ENCODE data around the gene SEL1L. TPM values are rescaled to one million over a fixed set of nuclear protein-coding genes. Genes with fewer than 3 reads are reported as not detected.
A peak's percentile ranks its signal among the peaks of the same experiment; 100 is the strongest.
"Not testable (repeated sequence)": the region's sequence is repeated elsewhere in the genome, so short reads cannot be mapped to it uniquely, and the experiment has no call there.

Gene SEL1L
- total RNA-seq, 2 experiments from 2014 or later, result 39.0 to 57.4 TPM

DNA sequence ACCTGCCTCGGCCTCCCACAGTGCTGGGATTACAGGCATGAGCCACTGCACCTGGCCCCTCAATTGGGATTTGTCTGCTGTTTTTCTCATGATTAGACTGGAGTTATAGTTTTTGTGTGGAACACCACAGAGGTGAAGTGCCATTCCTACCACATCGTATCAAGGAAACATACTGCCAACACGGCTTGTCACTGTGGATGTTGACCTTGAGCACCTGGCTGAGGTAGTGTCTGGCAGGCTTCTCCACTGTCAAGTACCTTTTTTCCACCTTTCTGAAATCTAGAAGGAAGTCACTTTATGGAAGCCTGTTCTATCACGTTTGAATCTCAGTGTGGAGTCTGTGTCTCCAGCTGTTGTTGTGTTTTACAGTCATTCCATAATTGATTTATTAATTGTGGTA, 21.4 kb upstream of the SEL1L start:
- Mint-ChIP-seq H3K9me3 (ENCODE audit: low read depth) (no peaks in the 10 kb centered on the region), H3K4me3 (no peak overlapping the region), H3K4me1 (peaks cover 10% of the 10 kb centered on the region), H3K27ac (no peak overlapping the region), H3K36me3 (ENCODE audit: low read depth) (no peaks in the 10 kb centered on the region), H3K27me3 (peaks cover 7% of the 10 kb centered on the region)
- ATAC-seq, result no peak
- ChIA-PET POLR2A (no interaction called here), CTCF (no interaction called here)
- no peak for DNase-seq
- intact Hi-C loops (cut with DNase I, micrococcal nuclease), result no loop called here

DNA sequence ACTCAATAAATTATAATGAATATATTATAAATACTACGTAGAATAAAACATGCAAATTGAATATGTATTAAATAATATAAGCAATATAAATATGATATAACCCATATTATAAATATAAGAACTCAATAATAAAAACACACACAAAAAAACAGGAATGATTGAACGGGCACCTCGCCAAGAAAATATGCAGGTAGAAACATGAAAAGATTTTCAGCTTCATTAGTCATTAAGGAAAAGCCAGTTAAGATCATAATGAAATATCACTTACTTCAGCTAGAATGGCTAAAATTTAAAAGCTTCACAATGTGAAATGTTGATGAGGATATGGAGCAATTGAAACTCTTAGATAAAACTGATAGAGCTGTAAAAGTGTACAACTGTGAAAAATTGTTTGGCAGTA, 17.8 kb upstream of the SEL1L start:
- Mint-ChIP-seq H3K9me3 (ENCODE audit: low read depth) (no peaks in the 10 kb centered on the region), H3K4me1 (peaks cover 13% of the 10 kb centered on the region), H3K4me3 (no peak overlapping the region), H3K27ac (no peak overlapping the region), H3K36me3 (ENCODE audit: low read depth) (no peaks in the 10 kb centered on the region), H3K27me3 (peaks cover 11% of the 10 kb centered on the region)
- ChIA-PET CTCF (interaction anchor here (1.1 kb wide), 1 partner anchor 12 kb away, joined by 4 read pairs; no protein-coding TSS in a partner anchor), POLR2A (no interaction called here)
- DNase-seq (no peak), ATAC-seq (no peak)
- intact Hi-C loops (cut with DNase I, micrococcal nuclease), result no loop called here

DNA sequence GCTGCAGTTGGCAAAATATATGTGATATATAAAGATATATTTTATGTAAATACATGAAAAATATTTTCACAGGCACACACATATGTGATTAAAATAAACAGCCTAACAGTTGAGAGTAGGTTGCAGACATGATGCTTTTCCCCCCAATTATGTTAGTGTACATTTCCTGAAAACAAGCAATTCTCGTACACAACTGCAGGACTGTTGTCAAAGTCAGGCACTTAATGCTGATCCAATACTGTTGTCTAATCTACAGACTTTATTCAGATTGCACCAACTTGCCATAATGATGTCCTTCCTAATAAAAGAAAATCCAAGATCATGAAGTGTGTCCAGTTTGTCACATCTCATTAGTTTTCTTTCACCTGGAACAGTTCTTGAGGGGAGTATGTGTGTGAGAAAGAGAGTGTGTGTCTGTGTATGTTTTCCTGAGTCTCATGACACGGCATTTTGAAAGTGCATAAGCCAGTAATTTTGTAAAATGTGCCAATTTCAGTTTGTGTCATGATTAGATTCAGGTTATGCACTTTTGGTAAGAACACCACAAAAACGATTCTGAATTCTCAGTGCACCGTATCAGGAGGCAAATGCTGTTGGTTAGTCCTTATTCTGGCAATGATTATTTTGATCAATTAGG, 16.5 kb upstream of the SEL1L start:
- Mint-ChIP-seq H3K27me3 (peaks cover 11% of the 10 kb centered on the region), H3K4me3 (no peak overlapping the region), H3K9me3 (ENCODE audit: low read depth) (no peaks in the 10 kb centered on the region), H3K27ac (no peak overlapping the region), H3K36me3 (ENCODE audit: low read depth) (no peaks in the 10 kb centered on the region), H3K4me1 (peaks cover 13% of the 10 kb centered on the region)
- ChIA-PET CTCF (no interaction called here), POLR2A (no interaction called here)
- intact Hi-C loops (cut with DNase I, micrococcal nuclease), result no loop called here
- ATAC-seq (peak; percentile 95), DNase-seq (peak; percentile 8)

DNA sequence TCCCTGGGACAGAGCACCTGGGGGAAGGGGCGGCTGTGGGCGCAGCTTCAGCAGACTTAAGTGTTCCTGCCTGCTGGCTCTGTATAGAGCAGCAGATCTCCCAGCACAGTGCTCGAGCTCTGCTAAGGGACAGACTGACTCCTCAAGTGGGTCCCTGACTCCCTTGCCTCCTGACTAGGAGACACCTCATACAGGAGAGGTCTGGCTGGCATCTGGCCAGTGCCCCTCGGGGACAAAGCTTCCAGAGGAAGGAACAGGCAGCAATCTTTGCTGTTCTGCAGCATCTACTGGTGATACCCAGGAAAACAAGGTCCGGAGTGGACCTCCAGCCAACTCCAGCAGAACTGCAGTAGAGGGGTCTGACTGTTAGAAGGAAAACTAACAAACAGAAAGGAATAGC, 7.6 kb upstream of the SEL1L start:
- H3K27ac Mint-ChIP-seq; H3K9me3 Mint-ChIP-seq (ENCODE audit: low read depth); intact Hi-C loops (cut with DNase I, micrococcal nuclease); DNase-seq; ATAC-seq; H3K4me1 Mint-ChIP-seq; H3K36me3 Mint-ChIP-seq (ENCODE audit: low read depth); H3K4me3 Mint-ChIP-seq; POLR2A ChIA-PET; CTCF ChIA-PET: not testable (repeated sequence)
- peaks cover 24% of the 10 kb centered on the region for H3K27me3 Mint-ChIP-seq

GRCh38 chr14:81537193-81537592, 3.5 kb upstream of the SEL1L start:
- no peak overlapping the region for H3K4me3 Mint-ChIP-seq
- POLR2A ChIA-PET, result no interaction called here

GRCh38 chr14:81536241-81536771, 2.7 kb upstream of the SEL1L start:
- ChIA-PET POLR2A (no interaction called here), CTCF (interaction anchor here (1.1 kb wide), 1 partner anchor 60 kb away, joined by 4 read pairs; no protein-coding TSS in a partner anchor)
- Mint-ChIP-seq H3K36me3 (ENCODE audit: low read depth) (peaks cover 2% of the 10 kb centered on the region), H3K27ac (no peak overlapping the region), H3K9me3 (ENCODE audit: low read depth) (peaks cover 4% of the 10 kb centered on the region), H3K27me3 (peaks cover 8% of the 10 kb centered on the region), H3K4me1 (peaks cover 33% of the 10 kb centered on the region), H3K4me3 (no peak overlapping the region)
- no peak for DNase-seq
- no peak for ATAC-seq
- intact Hi-C loops (cut with DNase I, micrococcal nuclease), result loop anchor here in 1 of 2 experiments (10.0 kb wide), 1 partner anchor 592 kb away; the partner anchor contains the start of gene CEP128

More at GRCh38 chr14:81537193-81537592, 3.5 kb upstream of the SEL1L start:
- no peak for DNase-seq
- Mint-ChIP-seq H3K36me3 (ENCODE audit: low read depth) (peaks cover under 1% of the 10 kb centered on the region), H3K9me3 (ENCODE audit: low read depth) (peaks cover 4% of the 10 kb centered on the region), H3K27me3 (peaks cover 14% of the 10 kb centered on the region), H3K4me1 (peaks cover 26% of the 10 kb centered on the region), H3K27ac (no peak overlapping the region)
- CTCF ChIA-PET, result no interaction called here
- ATAC-seq, result no peak
- intact Hi-C loops (cut with DNase I, micrococcal nuclease), result loop anchor here in 1 of 2 experiments (10.0 kb wide), 1 partner anchor 592 kb away; the partner anchor contains the start of gene CEP128

DNA sequence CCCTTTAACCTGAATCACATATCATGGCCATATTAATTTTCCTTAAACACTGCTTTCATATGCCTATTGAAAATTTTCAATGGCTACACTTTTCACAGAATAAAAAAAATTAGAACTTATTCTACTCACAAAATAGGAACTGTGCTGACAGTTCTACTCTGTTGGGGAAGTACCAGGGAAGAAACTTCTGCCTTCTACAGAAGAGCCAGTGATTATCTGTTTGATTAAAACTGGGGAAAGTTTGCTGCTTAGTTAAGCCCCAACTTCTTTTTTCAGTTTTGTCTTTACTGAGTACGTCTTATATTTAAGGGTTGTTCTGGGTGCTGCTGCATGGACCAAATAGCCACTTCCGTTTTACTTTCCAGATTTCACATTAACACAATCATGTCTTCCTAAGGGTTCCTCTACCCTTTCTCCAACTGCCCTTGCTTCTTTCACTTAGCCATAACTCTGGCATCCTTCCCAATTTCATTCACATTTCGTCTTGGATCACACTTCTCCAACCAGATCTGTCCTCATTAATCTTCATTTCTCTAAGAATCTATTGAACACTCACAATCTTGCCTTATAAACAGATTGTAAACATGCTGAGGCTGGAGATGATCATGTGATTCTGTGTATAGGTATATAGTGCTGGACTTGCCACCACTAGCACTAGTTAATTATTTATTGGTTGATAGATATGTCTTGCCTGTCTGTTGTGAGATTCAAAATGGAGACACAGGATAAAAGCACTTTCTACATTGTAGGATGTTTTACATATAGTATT, 1.9 kb upstream of the SEL1L start:
- Mint-ChIP-seq H3K4me3 (peak overlapping the region; percentile 94), H3K9me3 (ENCODE audit: low read depth) (peaks cover 4% of the 10 kb centered on the region)

DNA sequence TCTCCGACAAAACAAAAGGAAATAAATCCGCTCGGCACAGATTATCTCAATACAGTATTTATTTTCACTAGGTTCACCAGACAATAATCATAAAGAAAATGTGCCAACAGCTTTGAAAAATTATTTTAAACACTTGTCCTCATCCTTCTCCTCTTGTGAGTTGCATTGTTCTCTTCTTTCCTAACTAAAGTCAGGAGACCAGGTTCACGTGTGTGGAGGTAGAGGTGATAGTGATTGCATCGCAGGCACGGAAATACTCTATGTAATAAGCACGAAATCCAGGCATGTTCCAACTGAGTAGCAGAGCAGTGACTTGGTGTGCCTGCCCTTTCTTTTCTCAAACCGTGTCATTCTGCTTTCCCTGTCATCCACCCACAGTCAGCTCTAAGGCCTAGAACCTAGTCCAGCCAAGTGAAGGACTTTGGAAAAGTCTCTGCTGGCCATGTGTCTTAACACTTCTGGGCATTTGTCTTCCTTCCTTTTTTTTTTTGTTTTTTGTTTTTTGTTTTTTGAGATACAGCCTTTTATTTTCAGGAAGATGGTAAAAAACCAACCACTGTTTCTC, 939 bp upstream of the SEL1L start:
- peaks cover 47% of the 10 kb centered on the region for H3K4me1 Mint-ChIP-seq
- peak overlapping the region; percentile 76 for H3K27ac Mint-ChIP-seq
- peaks cover 1% of the 10 kb centered on the region for H3K27me3 Mint-ChIP-seq
- POLR2A ChIA-PET, result interaction anchor here (0.8 to 1.0 kb wide), 2 partner anchors 12 to 32 kb away, joined by 3 to 9 read pairs; no protein-coding TSS in a partner anchor
- ATAC-seq (no peak), DNase-seq (no peak)
- intact Hi-C loops (cut with DNase I, micrococcal nuclease), result loop anchor here in 1 of 2 experiments (10.0 kb wide), 1 partner anchor 590 kb away; the partner anchor contains the start of gene CEP128
- CTCF ChIA-PET, result interaction anchor here (0.6 kb wide), 1 partner anchor 81 kb away, joined by 3 read pairs; no protein-coding TSS in a partner anchor
- H3K4me3 Mint-ChIP-seq, result peak overlapping the region; percentile 94
- H3K9me3 Mint-ChIP-seq (ENCODE audit: low read depth), result peaks cover 4% of the 10 kb centered on the region
- H3K36me3 Mint-ChIP-seq (ENCODE audit: low read depth), result peaks cover 2% of the 10 kb centered on the region

More for the DNA sequence above, 1.9 kb upstream of the SEL1L start:
- ChIA-PET CTCF (interaction anchor here (1.1 kb wide), 1 partner anchor 59 kb away, joined by 4 read pairs; no protein-coding TSS in a partner anchor), POLR2A (no interaction called here)
- intact Hi-C loops (cut with DNase I, micrococcal nuclease), result loop anchor here in 1 of 2 experiments (10.0 kb wide), 1 partner anchor 591 kb away; the partner anchor contains the start of gene CEP128
- Mint-ChIP-seq H3K27ac (peak overlapping the region; percentile 76), H3K27me3 (peaks cover 6% of the 10 kb centered on the region), H3K4me1 (peaks cover 38% of the 10 kb centered on the region), H3K36me3 (ENCODE audit: low read depth) (peaks cover 2% of the 10 kb centered on the region)
- DNase-seq, result no peak
- no peak for ATAC-seq

GRCh38 chr14:81533212-81533535, 479 bp downstream of the SEL1L start:
- H3K4me3 Mint-ChIP-seq, result peak overlapping the region; percentile 94
- ATAC-seq (no peak), DNase-seq (no peak)
- intact Hi-C loops (cut with DNase I, micrococcal nuclease), result loop anchor here (1.0 to 10.0 kb wide), 4 partner anchors 58 to 592 kb away; partner anchors contain the start of gene CEP128 (in 2 of the 2)
- H3K36me3 Mint-ChIP-seq (ENCODE audit: low read depth), result peaks cover 5% of the 10 kb centered on the region
- H3K27ac Mint-ChIP-seq, result peak overlapping the region; percentile 82
- POLR2A ChIA-PET, result interaction anchor here (1.0 kb wide), 1 partner anchor 312 kb away, joined by 4 read pairs; the partner anchor contains the start of gene GTF2A1
- peaks cover 60% of the 10 kb centered on the region for H3K4me1 Mint-ChIP-seq
- peaks cover 4% of the 10 kb centered on the region for H3K9me3 Mint-ChIP-seq (ENCODE audit: low read depth)
- CTCF ChIA-PET, result interaction anchor here (0.7 to 1.1 kb wide), 2 partner anchors 312 to 322 kb away, joined by 3 read pairs; no protein-coding TSS in a partner anchor
- no peaks in the 10 kb centered on the region for H3K27me3 Mint-ChIP-seq

- POLR2A ChIA-PET, result no interaction called here
- H3K27ac Mint-ChIP-seq, result peak overlapping the region; percentile 69
- intact Hi-C loops (cut with DNase I, micrococcal nuclease), result no loop called here
- peaks cover 60% of the 10 kb centered on the region for H3K4me1 Mint-ChIP-seq
- no peak overlapping the region for H3K4me3 Mint-ChIP-seq
- peaks cover 21% of the 10 kb centered on the region for H3K36me3 Mint-ChIP-seq (ENCODE audit: low read depth)
- ATAC-seq (no peak), DNase-seq (no peak)
- H3K27me3 Mint-ChIP-seq, result no peaks in the 10 kb centered on the region
- H3K9me3 Mint-ChIP-seq (ENCODE audit: low read depth), result no peaks in the 10 kb centered on the region
- CTCF ChIA-PET, result no interaction called here
These were observed 4.3 kb downstream of the SEL1L start for GRCh38 chr14:81529391-81529790.

GRCh38 chr14:81525129-81525528, 8.5 kb downstream of the SEL1L start:
- ChIA-PET POLR2A (interaction anchor here (0.7 kb wide), 1 partner anchor 82 kb away, joined by 4 read pairs; no protein-coding TSS in a partner anchor), CTCF (no interaction called here)
- intact Hi-C loops (cut with DNase I, micrococcal nuclease), result no loop called here
- no peak overlapping the region for H3K27ac Mint-ChIP-seq
- no peak overlapping the region for H3K4me3 Mint-ChIP-seq
- H3K4me1 Mint-ChIP-seq, result peaks cover 67% of the 10 kb centered on the region
- H3K27me3 Mint-ChIP-seq, result no peaks in the 10 kb centered on the region
- peaks cover 48% of the 10 kb centered on the region for H3K36me3 Mint-ChIP-seq (ENCODE audit: low read depth)
- ATAC-seq (no peak), DNase-seq (no peak)
- no peaks in the 10 kb centered on the region for H3K9me3 Mint-ChIP-seq (ENCODE audit: low read depth)

Measured in activated CD4-positive, alpha-beta T cell treated with anti-CD3 and anti-CD28 coated beads for 36 hours (primary cell).